SK-N-SH treated with all-trans-retinoic acid at 6 μM for 48 hours (cell line): ENCODE measurements around the gene CCNY.

Source experiments
- ATAC-seq: fragments of 200-7000 bp; cut with Tn5 transposase; 3 replicates; pipeline ENCODE4 v1.9.1; 2020; ENCODE audit warnings: mild to moderate bottlenecking, moderate library complexity
- ARNTL ChIP-seq: fragments of 450-650 bp; formaldehyde crosslinking; IDR thresholded peaks from 2 replicates; pipeline ENCODE4 v1.5.0; 2020; ENCODE audit warnings: low read depth, mild to moderate bottlenecking, moderate library complexity, borderline replicate concordance
- BACH2 ChIP-seq: fragments of 250-450 bp; sonication (Bioruptor Pico); IDR thresholded peaks from 2 replicates; pipeline ENCODE4 v1.9.0; 2021; ENCODE audit warnings: mild to moderate bottlenecking, borderline replicate concordance
- CSDC2 ChIP-seq: fragments of 250-450 bp; sonication (Bioruptor Pico); IDR thresholded peaks from 2 replicates; pipeline ENCODE4 v1.5.0; 2020; ENCODE audit warnings: mild to moderate bottlenecking, moderate library complexity
- ESRRG ChIP-seq: fragments of 250-450 bp; sonication (Bioruptor Pico); IDR thresholded peaks from 2 replicates; pipeline ENCODE4 v1.6.1; 2021; ENCODE audit warnings: mild to moderate bottlenecking
- ISL1 ChIP-seq: fragments of 250-450 bp; sonication (Bioruptor Pico); IDR thresholded peaks from 2 replicates; pipeline ENCODE4 v2.1.2; 2022; ENCODE audit warnings: mild to moderate bottlenecking, moderate library complexity
- OSR1 ChIP-seq: fragments of 250-450 bp; sonication (Bioruptor Pico); IDR thresholded peaks from 2 replicates; pipeline ENCODE4 v1.8.0; 2022; ENCODE audit warnings: moderate library complexity, mild to moderate bottlenecking, inconsistent platforms
- PPARA ChIP-seq: fragments of 250-450 bp; sonication (Bioruptor Pico); IDR thresholded peaks from 2 replicates; pipeline ENCODE4 v1.5.0; 2020; ENCODE audit warnings: mild to moderate bottlenecking, borderline replicate concordance
- SNAI2 ChIP-seq: fragments of 250-450 bp; sonication (Bioruptor Pico); IDR thresholded peaks from 2 replicates; pipeline ENCODE4 v1.5.0; 2020; ENCODE audit warnings: mild to moderate bottlenecking, moderate library complexity
- TOX ChIP-seq: fragments of 250-450 bp; sonication (Bioruptor Pico); IDR thresholded peaks from 2 replicates; pipeline ENCODE4 v1.8.0; 2021; ENCODE audit warnings: mild to moderate bottlenecking, moderate library complexity, borderline replicate concordance
- ZC3H10 ChIP-seq: fragments of 250-450 bp; sonication (Bioruptor Pico); IDR thresholded peaks from 2 replicates; pipeline ENCODE4 v1.5.1; 2021; ENCODE audit warnings: mild to moderate bottlenecking, moderate library complexity
- ZFP3 ChIP-seq: fragments of 250-450 bp; sonication (Bioruptor Pico); IDR thresholded peaks from 2 replicates; pipeline ENCODE4 v1.5.0; 2020; ENCODE audit warnings: mild to moderate bottlenecking, moderate library complexity
- ZFP30 ChIP-seq: fragments of 450-650 bp; formaldehyde crosslinking; IDR thresholded peaks from 2 replicates; pipeline ENCODE4 v1.5.0; 2022; ENCODE audit warnings: mild to moderate bottlenecking, moderate library complexity
- ZNF565 ChIP-seq: fragments of 450-650 bp; formaldehyde crosslinking; conservative IDR thresholded peaks from 2 replicates; pipeline ENCODE4 v1.5.0; 2020; ENCODE audit warnings: low read depth, mild to moderate bottlenecking, moderate library complexity
- ZNF70 ChIP-seq: fragments of 450-650 bp; formaldehyde crosslinking; IDR thresholded peaks from 2 replicates; pipeline ENCODE4 v1.5.0; 2020; ENCODE audit warnings: mild to moderate bottlenecking, moderate library complexity
- ZNF8 ChIP-seq: fragments of 450-650 bp; formaldehyde crosslinking; IDR thresholded peaks from 2 replicates; pipeline ENCODE4 v1.5.0; 2020; ENCODE audit warnings: mild to moderate bottlenecking, moderate library complexity
- TF ChIP-seq, protein P1 (sequence below): fragments of 250-450 bp; sonication (Bioruptor Pico); IDR thresholded peaks from 2 replicates; pipeline ENCODE4 v1.5.1; 2020; ENCODE audit warnings: low read depth, mild to moderate bottlenecking, moderate library complexity
- TF ChIP-seq, protein P2 (sequence below): fragments of 250-450 bp; sonication (Bioruptor Pico); IDR thresholded peaks from 2 replicates; pipeline ENCODE4 v1.8.0; 2020; ENCODE audit warnings: mild to moderate bottlenecking, moderate library complexity, borderline replicate concordance
- TF ChIP-seq, protein P3 (sequence below): fragments of 250-450 bp; sonication (Bioruptor Pico); IDR thresholded peaks from 2 replicates; pipeline ENCODE4 v1.5.0; 2020; ENCODE audit warnings: mild to moderate bottlenecking, moderate library complexity
- TF ChIP-seq, protein P4 (sequence below): fragments of 250-450 bp; sonication (Bioruptor Pico); IDR thresholded peaks from 2 replicates; pipeline ENCODE4 v1.8.0; 2021; ENCODE audit warnings: low read depth, mild to moderate bottlenecking, moderate library complexity, borderline replicate concordance
- TF ChIP-seq, protein P5 (sequence below): fragments of 250-450 bp; sonication (Bioruptor Pico); IDR thresholded peaks from 2 replicates; pipeline ENCODE4 v1.5.1; 2021; ENCODE audit warnings: mild to moderate bottlenecking, moderate library complexity

CCNY gene

DNA sequence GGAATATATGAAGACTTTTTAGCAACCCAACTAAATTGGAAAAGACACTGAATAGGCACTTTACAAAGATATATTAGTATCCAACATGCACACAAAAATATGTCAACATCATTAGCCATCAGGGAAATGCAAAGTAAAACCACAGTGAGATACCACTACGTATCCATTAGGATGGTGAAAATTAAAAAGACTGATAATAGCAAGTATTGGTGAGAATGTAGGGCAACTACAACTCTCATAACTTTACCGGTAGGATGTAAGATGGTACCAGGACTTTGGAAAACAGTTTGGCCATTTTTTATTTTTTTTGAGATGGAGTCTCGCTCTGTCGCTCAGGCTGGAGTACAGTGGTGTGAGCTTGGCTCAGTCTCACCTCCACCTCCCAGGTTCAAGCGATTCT, 13.7 kb upstream of the CCNY start (continued):
- no peak for TF ChIP-seq ZFP30 (CRISPR knock-in tag)
- TF ChIP-seq, protein P1, sequence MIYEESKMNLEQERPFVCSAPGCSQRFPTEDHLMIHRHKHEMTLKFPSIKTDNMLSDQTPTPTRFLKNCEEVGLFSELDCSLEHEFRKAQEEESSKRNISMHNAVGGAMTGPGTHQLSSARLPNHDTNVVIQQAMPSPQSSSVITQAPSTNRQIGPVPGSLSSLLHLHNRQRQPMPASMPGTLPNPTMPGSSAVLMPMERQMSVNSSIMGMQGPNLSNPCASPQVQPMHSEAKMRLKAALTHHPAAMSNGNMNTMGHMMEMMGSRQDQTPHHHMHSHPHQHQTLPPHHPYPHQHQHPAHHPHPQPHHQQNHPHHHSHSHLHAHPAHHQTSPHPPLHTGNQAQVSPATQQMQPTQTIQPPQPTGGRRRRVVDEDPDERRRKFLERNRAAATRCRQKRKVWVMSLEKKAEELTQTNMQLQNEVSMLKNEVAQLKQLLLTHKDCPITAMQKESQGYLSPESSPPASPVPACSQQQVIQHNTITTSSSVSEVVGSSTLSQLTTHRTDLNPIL (CRISPR knock-in tag), result no peak
- TF ChIP-seq ISL1, result no peak
- no peak for TF ChIP-seq ZNF565 (CRISPR knock-in tag)

DNA sequence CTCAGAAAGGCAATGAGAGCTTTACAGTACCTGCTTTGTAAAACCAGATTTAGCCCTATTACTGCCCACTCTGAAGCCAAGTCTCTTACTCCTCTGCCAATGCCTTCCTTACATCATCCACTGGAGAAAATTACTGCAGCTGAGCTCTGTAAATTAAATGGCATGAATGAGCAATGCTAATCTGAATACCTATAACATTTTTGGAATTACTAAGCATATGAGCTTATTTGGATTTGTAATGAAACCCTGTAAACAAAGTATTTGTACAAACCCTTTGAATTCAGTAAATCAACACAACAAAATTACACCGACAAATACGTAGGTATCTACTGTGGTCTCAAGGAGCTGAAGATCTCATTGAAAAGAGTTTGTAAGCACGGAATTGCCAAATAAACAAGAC, 12.1 kb upstream of the CCNY start:
- peak; percentile 48 for TF ChIP-seq ISL1
- TF ChIP-seq, protein P2, sequence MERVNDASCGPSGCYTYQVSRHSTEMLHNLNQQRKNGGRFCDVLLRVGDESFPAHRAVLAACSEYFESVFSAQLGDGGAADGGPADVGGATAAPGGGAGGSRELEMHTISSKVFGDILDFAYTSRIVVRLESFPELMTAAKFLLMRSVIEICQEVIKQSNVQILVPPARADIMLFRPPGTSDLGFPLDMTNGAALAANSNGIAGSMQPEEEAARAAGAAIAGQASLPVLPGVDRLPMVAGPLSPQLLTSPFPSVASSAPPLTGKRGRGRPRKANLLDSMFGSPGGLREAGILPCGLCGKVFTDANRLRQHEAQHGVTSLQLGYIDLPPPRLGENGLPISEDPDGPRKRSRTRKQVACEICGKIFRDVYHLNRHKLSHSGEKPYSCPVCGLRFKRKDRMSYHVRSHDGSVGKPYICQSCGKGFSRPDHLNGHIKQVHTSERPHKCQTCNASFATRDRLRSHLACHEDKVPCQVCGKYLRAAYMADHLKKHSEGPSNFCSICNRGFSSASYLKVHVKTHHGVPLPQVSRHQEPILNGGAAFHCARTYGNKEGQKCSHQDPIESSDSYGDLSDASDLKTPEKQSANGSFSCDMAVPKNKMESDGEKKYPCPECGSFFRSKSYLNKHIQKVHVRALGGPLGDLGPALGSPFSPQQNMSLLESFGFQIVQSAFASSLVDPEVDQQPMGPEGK (CRISPR knock-in tag), result no peak
- no peak for TF ChIP-seq BACH2 (CRISPR knock-in tag)
- no peak for TF ChIP-seq ZFP30 (CRISPR knock-in tag)
- no peak for TF ChIP-seq ARNTL (CRISPR knock-in tag)
- TF ChIP-seq ZFP3 (CRISPR knock-in tag), result 0 out of 2 replicates have a peak, but pooled peaks have one; percentile 23
- TF ChIP-seq ZNF70 (CRISPR knock-in tag), result no peak; the same call in 1 of the 2 replicates
- no peak for TF ChIP-seq TOX
- TF ChIP-seq, protein P3, sequence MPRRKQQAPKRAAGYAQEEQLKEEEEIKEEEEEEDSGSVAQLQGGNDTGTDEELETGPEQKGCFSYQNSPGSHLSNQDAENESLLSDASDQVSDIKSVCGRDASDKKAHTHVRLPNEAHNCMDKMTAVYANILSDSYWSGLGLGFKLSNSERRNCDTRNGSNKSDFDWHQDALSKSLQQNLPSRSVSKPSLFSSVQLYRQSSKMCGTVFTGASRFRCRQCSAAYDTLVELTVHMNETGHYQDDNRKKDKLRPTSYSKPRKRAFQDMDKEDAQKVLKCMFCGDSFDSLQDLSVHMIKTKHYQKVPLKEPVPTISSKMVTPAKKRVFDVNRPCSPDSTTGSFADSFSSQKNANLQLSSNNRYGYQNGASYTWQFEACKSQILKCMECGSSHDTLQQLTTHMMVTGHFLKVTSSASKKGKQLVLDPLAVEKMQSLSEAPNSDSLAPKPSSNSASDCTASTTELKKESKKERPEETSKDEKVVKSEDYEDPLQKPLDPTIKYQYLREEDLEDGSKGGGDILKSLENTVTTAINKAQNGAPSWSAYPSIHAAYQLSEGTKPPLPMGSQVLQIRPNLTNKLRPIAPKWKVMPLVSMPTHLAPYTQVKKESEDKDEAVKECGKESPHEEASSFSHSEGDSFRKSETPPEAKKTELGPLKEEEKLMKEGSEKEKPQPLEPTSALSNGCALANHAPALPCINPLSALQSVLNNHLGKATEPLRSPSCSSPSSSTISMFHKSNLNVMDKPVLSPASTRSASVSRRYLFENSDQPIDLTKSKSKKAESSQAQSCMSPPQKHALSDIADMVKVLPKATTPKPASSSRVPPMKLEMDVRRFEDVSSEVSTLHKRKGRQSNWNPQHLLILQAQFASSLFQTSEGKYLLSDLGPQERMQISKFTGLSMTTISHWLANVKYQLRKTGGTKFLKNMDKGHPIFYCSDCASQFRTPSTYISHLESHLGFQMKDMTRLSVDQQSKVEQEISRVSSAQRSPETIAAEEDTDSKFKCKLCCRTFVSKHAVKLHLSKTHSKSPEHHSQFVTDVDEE (CRISPR knock-in tag), result no peak
- no peak for TF ChIP-seq ZNF8 (CRISPR knock-in tag)
- no peak for TF ChIP-seq OSR1 (CRISPR knock-in tag)
- ATAC-seq, result peak; percentile 48

DNA sequence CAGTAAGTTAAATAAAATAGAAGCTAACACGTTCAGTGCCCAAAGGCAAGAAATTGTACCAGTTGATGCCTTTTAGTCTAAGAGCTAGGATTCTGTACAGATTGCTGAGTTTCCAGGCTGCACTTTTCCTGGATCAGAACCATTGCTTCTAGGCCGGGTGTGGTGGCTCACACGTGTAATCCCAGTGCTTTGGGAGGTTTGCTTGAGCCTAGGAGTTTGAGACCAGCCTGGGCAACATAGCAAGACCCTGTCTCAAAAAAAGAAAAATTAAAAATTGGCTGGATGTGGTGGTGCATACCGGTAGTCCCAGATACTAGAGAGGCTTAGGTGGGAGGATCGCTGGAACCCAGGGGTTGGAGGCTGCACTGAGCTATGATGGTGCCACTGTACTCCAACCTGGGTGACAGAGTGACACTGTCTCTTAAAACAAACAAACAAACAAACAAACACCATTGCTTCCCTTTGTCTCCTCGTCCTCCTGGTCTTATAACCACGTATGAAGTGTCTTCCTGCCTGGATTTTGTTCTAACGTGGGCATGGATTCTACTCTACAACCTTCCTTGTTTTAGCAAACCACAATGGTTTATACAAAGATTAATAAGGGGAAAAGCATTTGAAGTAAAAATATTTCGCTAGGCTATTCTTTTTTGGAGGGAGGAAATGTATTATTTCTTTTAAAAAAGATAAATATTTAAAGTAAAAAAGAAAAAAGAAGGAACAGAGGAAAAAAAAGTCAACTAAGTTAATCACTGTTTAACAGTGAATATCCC, 9.7 kb upstream of the CCNY start:
- ATAC-seq, result no peak
- TF ChIP-seq ZC3H10 (CRISPR knock-in tag) (no peak), SNAI2 (CRISPR knock-in tag) (no peak), ESRRG (no peak), ZNF8 (CRISPR knock-in tag) (no peak)
- TF ChIP-seq, protein P2 (CRISPR knock-in tag), result no peak
- TF ChIP-seq, protein P4, sequence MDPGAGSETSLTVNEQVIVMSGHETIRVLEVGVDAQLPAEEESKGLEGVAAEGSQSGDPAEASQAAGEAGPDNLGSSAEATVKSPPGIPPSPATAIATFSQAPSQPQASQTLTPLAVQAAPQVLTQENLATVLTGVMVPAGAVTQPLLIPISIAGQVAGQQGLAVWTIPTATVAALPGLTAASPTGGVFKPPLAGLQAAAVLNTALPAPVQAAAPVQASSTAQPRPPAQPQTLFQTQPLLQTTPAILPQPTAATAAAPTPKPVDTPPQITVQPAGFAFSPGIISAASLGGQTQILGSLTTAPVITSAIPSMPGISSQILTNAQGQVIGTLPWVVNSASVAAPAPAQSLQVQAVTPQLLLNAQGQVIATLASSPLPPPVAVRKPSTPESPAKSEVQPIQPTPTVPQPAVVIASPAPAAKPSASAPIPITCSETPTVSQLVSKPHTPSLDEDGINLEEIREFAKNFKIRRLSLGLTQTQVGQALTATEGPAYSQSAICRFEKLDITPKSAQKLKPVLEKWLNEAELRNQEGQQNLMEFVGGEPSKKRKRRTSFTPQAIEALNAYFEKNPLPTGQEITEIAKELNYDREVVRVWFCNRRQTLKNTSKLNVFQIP (CRISPR knock-in tag), result no peak

DNA sequence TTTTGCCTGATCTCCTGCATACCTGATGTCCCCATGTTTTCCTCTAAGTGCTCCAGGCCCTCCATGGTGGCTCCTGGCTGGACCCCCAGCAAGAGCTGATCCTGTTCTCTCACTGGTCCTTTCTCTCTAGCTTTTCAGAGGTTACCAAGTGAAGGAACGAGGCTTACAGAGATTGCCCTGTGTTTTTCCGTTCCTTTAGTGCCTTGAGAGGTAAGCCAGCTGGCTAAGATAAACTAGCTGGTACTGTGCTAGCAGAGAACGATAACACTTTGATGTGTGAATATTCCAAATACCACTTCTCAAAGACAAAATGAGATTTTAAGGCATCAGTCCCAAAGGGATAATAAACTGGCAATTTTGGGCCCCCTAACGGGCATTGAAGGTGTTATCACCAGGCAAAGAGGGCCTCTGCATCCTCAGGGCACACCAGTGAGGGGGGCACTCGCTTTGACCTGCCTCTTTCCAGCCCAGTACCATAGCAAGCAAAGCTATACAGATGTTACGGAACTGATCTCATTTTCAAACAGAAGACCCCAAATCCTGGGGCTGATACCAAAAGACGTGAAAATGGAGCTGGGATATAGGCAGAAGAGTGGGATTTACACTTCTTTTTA, 8.4 kb upstream of the CCNY start:
- no peak for TF ChIP-seq CSDC2
- no peak for TF ChIP-seq ZFP3 (CRISPR knock-in tag)
- TF ChIP-seq PPARA (CRISPR knock-in tag), result no peak
- TF ChIP-seq ISL1, result no peak
- TF ChIP-seq, protein P5, sequence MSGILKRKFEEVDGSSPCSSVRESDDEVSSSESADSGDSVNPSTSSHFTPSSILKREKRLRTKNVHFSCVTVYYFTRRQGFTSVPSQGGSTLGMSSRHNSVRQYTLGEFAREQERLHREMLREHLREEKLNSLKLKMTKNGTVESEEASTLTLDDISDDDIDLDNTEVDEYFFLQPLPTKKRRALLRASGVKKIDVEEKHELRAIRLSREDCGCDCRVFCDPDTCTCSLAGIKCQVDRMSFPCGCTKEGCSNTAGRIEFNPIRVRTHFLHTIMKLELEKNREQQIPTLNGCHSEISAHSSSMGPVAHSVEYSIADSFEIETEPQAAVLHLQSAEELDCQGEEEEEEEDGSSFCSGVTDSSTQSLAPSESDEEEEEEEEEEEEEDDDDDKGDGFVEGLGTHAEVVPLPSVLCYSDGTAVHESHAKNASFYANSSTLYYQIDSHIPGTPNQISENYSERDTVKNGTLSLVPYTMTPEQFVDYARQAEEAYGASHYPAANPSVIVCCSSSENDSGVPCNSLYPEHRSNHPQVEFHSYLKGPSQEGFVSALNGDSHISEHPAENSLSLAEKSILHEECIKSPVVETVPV (CRISPR knock-in tag), result no peak
- TF ChIP-seq ZNF565 (CRISPR knock-in tag), result no peak
- peak; percentile 23 for ATAC-seq
